OCI-LY1 (cell line): ENCODE data around the gene SMIM29.

ENCODE experiments used
- H2AFZ ChIP-seq: fragments of 200-600 bp; sonication (generic), shearing (Covaris generic); 2 replicates; pipeline ENCODE4 v1.6.0; 2014; ENCODE audit warnings: antibody characterized with exemption, mild to moderate bottlenecking, low read length
- H3F3A ChIP-seq: fragments of 200-600 bp; sonication (generic), shearing (Covaris generic); 2 replicates; pipeline ENCODE4 v1.6.0; 2014; ENCODE audit warnings: mild to moderate bottlenecking, antibody characterized with exemption, low read length, moderate library complexity; ENCODE audit not compliant: insufficient read depth
- H3K27ac ChIP-seq: fragments of 200-600 bp; sonication (generic); 2 replicates; pipeline ENCODE4 v1.5.1; 2014; ENCODE audit warnings: low read length, mixed run types, mild to moderate bottlenecking, low read depth; ENCODE audit not compliant: poor library complexity, severe bottlenecking
- H3K27me3 ChIP-seq: fragments of 200-600 bp; sonication (generic); 2 replicates; pipeline ENCODE4 v1.6.0; 2014; ENCODE audit warnings: antibody characterized with exemption, mild to moderate bottlenecking, low read length, moderate library complexity; ENCODE audit not compliant: insufficient read depth
- H3K36me3 ChIP-seq: fragments of 200-600 bp; sonication (generic); 2 replicates; pipeline ENCODE4 v1.6.1; 2014; ENCODE audit warnings: mild to moderate bottlenecking, antibody characterized with exemption, low read length, moderate library complexity, mixed read lengths; ENCODE audit not compliant: insufficient read depth
- H3K4me1 ChIP-seq: fragments of 200-600 bp; sonication (generic); 2 replicates; pipeline ENCODE4 v1.5.1; 2014; ENCODE audit warnings: mild to moderate bottlenecking, low read length, moderate library complexity; ENCODE audit not compliant: insufficient read depth, severe bottlenecking
- H3K4me2 ChIP-seq: fragments of 200-600 bp; sonication (generic), shearing (Covaris generic); 2 replicates; pipeline ENCODE4 v1.6.1; 2014; ENCODE audit warnings: low read length
- H3K4me3 ChIP-seq: fragments of 200-600 bp; sonication (generic); 2 replicates; pipeline ENCODE4 v1.5.1; 2014; ENCODE audit warnings: low read length, low read depth, mild to moderate bottlenecking, mixed read lengths; ENCODE audit not compliant: poor library complexity, severe bottlenecking
- H3K79me2 ChIP-seq: fragments of 200-600 bp; shearing (Covaris generic); 2 replicates; pipeline ENCODE4 v1.6.1; 2016; ENCODE audit warnings: mixed run types, low read length, mixed read lengths; ENCODE audit not compliant: insufficient read depth
- H3K9ac ChIP-seq: fragments of 200-600 bp; sonication (generic), shearing (Covaris generic); 2 replicates; pipeline ENCODE4 v1.6.1; 2014; ENCODE audit warnings: mild to moderate bottlenecking, low read length, mixed read lengths
- H3K9me2 ChIP-seq: fragments of 200-600 bp; sonication (generic), shearing (Covaris generic); 2 replicates; pipeline ENCODE4 v1.6.1; 2014; ENCODE audit warnings: low read depth, mild to moderate bottlenecking, low read length, mixed read lengths
- H3K9me3 ChIP-seq: fragments of 200-600 bp; shearing (Covaris generic); 2 replicates; pipeline ENCODE4 v1.6.1; 2014; ENCODE audit warnings: low read length, mixed read lengths
- H4K20me1 ChIP-seq: fragments of 200-600 bp; sonication (generic), shearing (Covaris generic); 2 replicates; pipeline ENCODE4 v1.6.0; 2016; ENCODE audit warnings: mild to moderate bottlenecking, low read length; ENCODE audit not compliant: insufficient read depth
- CTCF ChIP-seq: fragments of 200-600 bp; sonication (generic), shearing (Covaris generic); IDR thresholded peaks from 2 replicates; pipeline ENCODE4 v1.5.1; 2017; ENCODE audit warnings: mild to moderate bottlenecking, antibody characterized with exemption, low read length, moderate library complexity, mixed read lengths
- EZH2 ChIP-seq: fragments of 200-600 bp; sonication (generic), shearing (Covaris generic); IDR thresholded peaks from 2 replicates; pipeline ENCODE4 v1.8.0; 2017; ENCODE audit warnings: borderline replicate concordance, mixed run types, mild to moderate bottlenecking, antibody characterized with exemption, low read length, moderate library complexity, mixed read lengths

SMIM29 gene

GRCh38 chr6:34289137-34289536 lies 40.3 kb upstream of the SMIM29 start:
- Histone ChIP-seq H4K20me1 (no peaks in the 10 kb centered on the region), H3K9me3 (no peaks in the 10 kb centered on the region), H3K36me3 (peaks cover 54% of the 10 kb centered on the region), H3F3A (no peaks in the 10 kb centered on the region), H3K79me2 (no peaks in the 10 kb centered on the region), H2AFZ (no peak overlapping the region), H3K9me2 (no peaks in the 10 kb centered on the region), H3K27me3 (no peaks in the 10 kb centered on the region), H3K4me2 (no peak overlapping the region), H3K9ac (no peak overlapping the region), H3K4me3 (no peak overlapping the region), H3K27ac (no peak overlapping the region), H3K4me1 (peaks cover 7% of the 10 kb centered on the region)
- TF ChIP-seq EZH2, result no peak
- TF ChIP-seq CTCF, result no peak

GRCh38 chr6:34288581-34288980 lies 39.8 kb upstream of the SMIM29 start:
- H3K9me3 ChIP-seq, result no peaks in the 10 kb centered on the region
- peaks cover 54% of the 10 kb centered on the region for H3K36me3 ChIP-seq
- no peaks in the 10 kb centered on the region for H3F3A ChIP-seq
- no peaks in the 10 kb centered on the region for H3K27me3 ChIP-seq
- H3K79me2 ChIP-seq, result no peaks in the 10 kb centered on the region
- H4K20me1 ChIP-seq, result no peaks in the 10 kb centered on the region
- H3K4me1 ChIP-seq, result peaks cover 7% of the 10 kb centered on the region
- no peaks in the 10 kb centered on the region for H3K9me2 ChIP-seq
- TF ChIP-seq EZH2, result no peak
- no peak for TF ChIP-seq CTCF
- no peak overlapping the region for H2AFZ ChIP-seq
- H3K4me2 ChIP-seq, result no peak overlapping the region
- H3K4me3 ChIP-seq, result no peak overlapping the region
- no peak overlapping the region for H3K27ac ChIP-seq
- H3K9ac ChIP-seq, result no peak overlapping the region

DNA sequence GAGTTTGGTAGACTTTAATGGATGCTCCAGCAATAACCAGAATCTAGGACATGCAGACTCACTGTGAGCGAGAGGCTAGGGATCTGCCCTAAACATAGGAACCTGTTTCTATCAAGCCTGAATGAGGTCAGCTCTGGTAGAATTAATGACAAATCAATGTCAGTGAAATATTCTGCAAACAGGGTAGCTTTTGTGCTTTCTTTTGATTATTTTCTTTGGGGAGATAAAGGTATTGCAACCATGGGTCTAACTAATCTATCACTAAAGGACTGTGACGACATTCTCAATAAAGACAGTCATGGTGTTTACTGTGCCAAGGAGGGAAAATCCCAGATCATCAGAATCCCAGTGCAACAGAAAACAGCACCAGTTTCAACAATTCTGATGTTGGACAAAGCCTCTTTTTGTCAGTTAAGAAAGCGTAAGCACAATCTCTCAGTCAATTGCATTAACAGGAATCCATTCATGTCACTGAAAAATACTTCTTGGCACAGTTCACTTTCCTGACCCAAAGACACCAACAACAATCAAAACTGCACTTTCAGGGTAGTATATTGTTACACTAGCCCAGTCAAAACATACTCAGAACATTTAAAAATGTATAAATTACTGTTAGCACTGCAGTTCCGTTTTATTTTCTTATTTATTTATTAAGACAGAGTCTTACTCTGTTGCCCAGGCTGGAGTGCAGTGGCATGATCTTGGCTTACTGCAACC lies 36.8 kb upstream of the SMIM29 start:
- no peak overlapping the region for H3K27ac ChIP-seq
- no peak overlapping the region for H3K4me2 ChIP-seq
- H3K79me2 ChIP-seq, result no peaks in the 10 kb centered on the region
- H3F3A ChIP-seq, result no peaks in the 10 kb centered on the region
- H2AFZ ChIP-seq, result no peak overlapping the region
- no peaks in the 10 kb centered on the region for H3K27me3 ChIP-seq
- no peaks in the 10 kb centered on the region for H3K9me2 ChIP-seq
- TF ChIP-seq EZH2, result no peak
- TF ChIP-seq CTCF, result no peak
- H3K4me3 ChIP-seq, result no peak overlapping the region
- H3K4me1 ChIP-seq, result peaks cover 7% of the 10 kb centered on the region
- no peak overlapping the region for H3K9ac ChIP-seq
- no peaks in the 10 kb centered on the region for H4K20me1 ChIP-seq
- H3K9me3 ChIP-seq, result no peaks in the 10 kb centered on the region
- H3K36me3 ChIP-seq, result peaks cover 40% of the 10 kb centered on the region; the same call in 1 of the 2 replicates
